Liver (tissue), 9 donors: ENCODE measurements around the gene TERT. TPM values are rescaled to one million over a fixed set of nuclear protein-coding genes. Genes with fewer than 3 reads are reported as not detected.

Experiments
- DNase-seq: peaks from one replicate; pipeline ENCODE4 v3.0.0-alpha.2; 2017; ENCODE audit warnings: low spot score
- H3K27ac ChIP-seq, 2 donors: one replicate each; pipeline ENCODE4 v1.7.0; 2013; ENCODE audit warnings: inconsistent platforms in 2 of 2, low read length in 2 of 2, control low read depth in 1 of 2, low read depth in 1 of 2, mild to moderate bottlenecking in 1 of 2
- H3K27me3 ChIP-seq, 4 donors: one replicate each; pipeline versions ENCODE4 v1.6.1 to v1.7.0; 2013; ENCODE audit warnings: low read length in 3 of 4, inconsistent platforms in 1 of 4, mild to moderate bottlenecking in 1 of 4, moderate library complexity in 1 of 4; ENCODE audit not compliant: control insufficient read depth in 4 of 4, insufficient read depth in 4 of 4
- H3K36me3 ChIP-seq, 4 donors: one replicate each; pipeline versions ENCODE4 v1.6.1 to v1.7.0; 2013; ENCODE audit warnings: low read length in 3 of 4, mild to moderate bottlenecking in 3 of 4, low read depth in 1 of 4, moderate library complexity in 1 of 4; ENCODE audit not compliant: control insufficient read depth in 4 of 4, insufficient read depth in 3 of 4
- H3K4me1 ChIP-seq, 4 donors: one replicate each; pipeline versions ENCODE4 v1.6.1 to v1.7.0; 2013; ENCODE audit warnings: low read length in 3 of 4, mild to moderate bottlenecking in 3 of 4, moderate library complexity in 1 of 4; ENCODE audit not compliant: control insufficient read depth in 4 of 4, insufficient read depth in 4 of 4
- H3K4me3 ChIP-seq, 3 donors: one replicate each; pipeline versions ENCODE4 v1.6.1 to v1.7.0; 2013; ENCODE audit warnings: low read length in 3 of 3, control low read depth in 1 of 3, low read depth in 1 of 3, mild to moderate bottlenecking in 1 of 3
- H3K9ac ChIP-seq, 2 donors: one replicate each; pipeline ENCODE4 v1.7.0; 2013; ENCODE audit warnings: low read length in 2 of 2, mild to moderate bottlenecking in 2 of 2, moderate library complexity in 2 of 2, control low read depth in 1 of 2, low read depth in 1 of 2
- H3K9me3 ChIP-seq, 4 donors: one replicate each; pipeline versions ENCODE4 v1.6.1 to v1.7.0; 2013; ENCODE audit warnings: low read length in 3 of 4; ENCODE audit not compliant: control insufficient read depth in 4 of 4
- ATF3 ChIP-seq: IDR thresholded peaks from 2 replicates; pipeline ENCODE4 v1.6.1; 2016; ENCODE audit warnings: antibody characterized with exemption
- CTCF ChIP-seq: fragments of 150-350 bp; IDR thresholded peaks from 2 replicates; pipeline ENCODE4 v1.5.1; 2017; ENCODE audit warnings: improper control_type of control experiment, low read depth, low read length; ENCODE audit not compliant: missing input control
- EGR1 ChIP-seq, 2 donors: IDR thresholded peaks; 2 replicates each; pipeline ENCODE4 v1.6.1; 2016 to 2018; ENCODE audit warnings: antibody characterized with exemption in 2 of 2, low read depth in 2 of 2
- FOXA1 ChIP-seq: IDR thresholded peaks from 2 replicates; pipeline ENCODE4 v1.6.1; 2016; ENCODE audit warnings: antibody characterized with exemption
- FOXA2 ChIP-seq: IDR thresholded peaks from 2 replicates; pipeline ENCODE4 v1.6.1; 2016; ENCODE audit warnings: antibody characterized with exemption
- GABPA ChIP-seq, 2 donors: IDR thresholded peaks in 1 of 2; conservative IDR thresholded peaks in 1 of 2; 2 replicates each; pipeline ENCODE4 v1.6.1; 2016; ENCODE audit warnings: antibody characterized with exemption in 2 of 2, mild to moderate bottlenecking in 1 of 2, moderate library complexity in 1 of 2
- HNF4A ChIP-seq, 2 donors: conservative IDR thresholded peaks; 2 replicates each; pipeline ENCODE4 v1.6.1; 2016; ENCODE audit warnings: antibody characterized with exemption in 2 of 2, mild to moderate bottlenecking in 2 of 2
- HNF4G ChIP-seq: IDR thresholded peaks from 2 replicates; pipeline ENCODE4 v1.6.1; 2016; ENCODE audit warnings: antibody characterized with exemption
- JUND ChIP-seq, 2 donors: IDR thresholded peaks; 2 replicates each; pipeline ENCODE4 v1.6.1; 2016; ENCODE audit warnings: antibody characterized with exemption in 2 of 2
- MAX ChIP-seq: IDR thresholded peaks from 2 replicates; pipeline ENCODE4 v1.6.1; 2016; ENCODE audit warnings: antibody characterized with exemption
- NR2F2 ChIP-seq: IDR thresholded peaks from 2 replicates; pipeline ENCODE4 v1.6.1; 2016; ENCODE audit warnings: antibody characterized with exemption
- RAD21 ChIP-seq, 2 donors: IDR thresholded peaks; 2 replicates each; pipeline ENCODE4 v1.6.1; 2016; ENCODE audit warnings: antibody characterized with exemption in 2 of 2, mild to moderate bottlenecking in 2 of 2
- REST ChIP-seq: IDR thresholded peaks from 2 replicates; pipeline ENCODE4 v1.6.1; 2016; ENCODE audit warnings: antibody characterized with exemption, mild to moderate bottlenecking
- RXRA ChIP-seq, 2 donors: IDR thresholded peaks; 2 replicates each; pipeline ENCODE4 v1.6.1; 2017 to 2018; ENCODE audit warnings: antibody characterized with exemption in 2 of 2, mild to moderate bottlenecking in 1 of 2
- SP1 ChIP-seq: IDR thresholded peaks from 2 replicates; pipeline ENCODE4 v1.6.1; 2018; ENCODE audit warnings: antibody characterized with exemption, mild to moderate bottlenecking
- TAF1 ChIP-seq: conservative IDR thresholded peaks from 2 replicates; pipeline ENCODE4 v1.6.1; 2016; ENCODE audit warnings: antibody characterized with exemption, mild to moderate bottlenecking
- YY1 ChIP-seq: IDR thresholded peaks from 2 replicates; pipeline ENCODE4 v1.6.1; 2016; ENCODE audit warnings: antibody characterized with exemption, mild to moderate bottlenecking
- ZBTB33 ChIP-seq: IDR thresholded peaks from 2 replicates; pipeline ENCODE4 v1.6.1; 2016; ENCODE audit warnings: antibody characterized with exemption
- WGBS: extraction: QIAGEN DNeasy Blood & Tissue Kit; methylation state at CpG from one replicate; pipeline ENCODE4 v1.1.7; 2013; 5-methylcytosine and 5-hydroxymethylcytosine counted together
- polyA plus RNA-seq, 2 donors: library from polyadenylated mRNA; stranded (reverse) in 1 of 2; unstranded in 1 of 2; fragments of 200-250 nt in 1 of 2; fragments of >200 nt in 1 of 2; fragmentation: Nextera tagmentation in 1 of 2; extraction: Ambion mirVana in 1 of 2; gene quantifications; one replicate each; pipeline versions ENCODE4 v1.2.1 to v1.2.3, GENCODE V29; 2013 to 2015
- total RNA-seq, 2 donors: library from RNA; depleted of rRNA; stranded (reverse); fragments of >200 nt; gene quantifications; one replicate each; pipeline ENCODE4 v1.2.3, GENCODE V29; 2014
- donor health status: healthy.
- donor health status: healthy.
- donor health status: healthy.
- donor health status: healthy.
- donor health status: healthy.

TERT gene
- total and polyA plus RNA-seq, 4 donors = 0.14 TPM; not detected in 3

GRCh38 chr5:1272201-1272600, 22.7 kb downstream of the TERT start:
- Histone ChIP-seq H3K27me3 (no peaks in the 10 kb centered on the region), H3K4me3 (no peak overlapping the region), H3K36me3 (no peaks in the 10 kb centered on the region), H3K9me3 (no peaks in the 10 kb centered on the region), H3K4me1 (no peaks in the 10 kb centered on the region), H3K9ac (no peak overlapping the region), H3K27ac (no peak overlapping the region)
- no peak for TF ChIP-seq REST
- no peak for TF ChIP-seq RXRA (IDR thresholded peaks at IDR 0.05)
- no peak for TF ChIP-seq HNF4A (conservative IDR thresholded peaks at IDR 0.05)
- TF ChIP-seq SP1 = no peak
- no peak for TF ChIP-seq NR2F2
- TF ChIP-seq GABPA (IDR thresholded peaks at IDR 0.05 in 1 of 2, conservative IDR thresholded peaks at IDR 0.05 in 1 of 2) = no peak
- TF ChIP-seq EGR1 (IDR thresholded peaks at IDR 0.05; ENCODE audit: low read depth in 2 of 2) = no peak
- no peak for TF ChIP-seq FOXA1
- TF ChIP-seq TAF1 = no peak
- no peak for TF ChIP-seq JUND (IDR thresholded peaks at IDR 0.05)
- TF ChIP-seq RAD21 (IDR thresholded peaks at IDR 0.05) = no peak
- TF ChIP-seq ATF3 = no peak
- TF ChIP-seq FOXA2 = no peak
- TF ChIP-seq YY1 = no peak
- TF ChIP-seq CTCF = no peak
- no peak for TF ChIP-seq MAX
- no peak for TF ChIP-seq HNF4G
- 96% methylated on average over 21 of the region's 21 CpGs for WGBS
- DNase-seq = no peak

GRCh38 chr5:1270933-1271914, 23.6 kb downstream of the TERT start:
- no peak overlapping the region for H3K27ac ChIP-seq
- TF ChIP-seq ATF3 = no peak
- TF ChIP-seq YY1 = no peak
- TF ChIP-seq EGR1 (IDR thresholded peaks at IDR 0.05; ENCODE audit: low read depth in 2 of 2) = no peak
- no peak for TF ChIP-seq RAD21 (IDR thresholded peaks at IDR 0.05)
- TF ChIP-seq ZBTB33 = no peak
- TF ChIP-seq HNF4A (conservative IDR thresholded peaks at IDR 0.05) = no peak
- TF ChIP-seq RXRA (IDR thresholded peaks at IDR 0.05) = no peak
- TF ChIP-seq HNF4G = no peak
- no peak for TF ChIP-seq NR2F2
- no peak for TF ChIP-seq TAF1
- no peak for TF ChIP-seq REST
- no peak for TF ChIP-seq FOXA1
- TF ChIP-seq GABPA (IDR thresholded peaks at IDR 0.05 in 1 of 2, conservative IDR thresholded peaks at IDR 0.05 in 1 of 2) = no peak
- no peak for TF ChIP-seq JUND (IDR thresholded peaks at IDR 0.05)

More at GRCh38 chr5:1270933-1271914, 23.6 kb downstream of the TERT start:
- Histone ChIP-seq H3K4me3 (no peak overlapping the region), H3K9ac (no peak overlapping the region), H3K36me3 (no peaks in the 10 kb centered on the region), H3K27me3 (no peaks in the 10 kb centered on the region), H3K9me3 (no peaks in the 10 kb centered on the region), H3K4me1 (no peaks in the 10 kb centered on the region)
- DNase-seq = no peak
- WGBS = 94% methylated on average over 39 of the region's 39 CpGs
